ENCODE measurements around the gene PILRA. TPM values are rescaled to one million over a fixed set of nuclear protein-coding genes. Genes with fewer than 3 reads are reported as not detected.
"Not testable (repeated sequence)": the region's sequence is repeated elsewhere in the genome, so short reads cannot be mapped to it uniquely, and the experiment has no call there.

Gene PILRA
- total and polyA plus RNA-seq, 5 experiments from 2014 or later = 0.35 to 10.6 (median 0.63) TPM

DNA sequence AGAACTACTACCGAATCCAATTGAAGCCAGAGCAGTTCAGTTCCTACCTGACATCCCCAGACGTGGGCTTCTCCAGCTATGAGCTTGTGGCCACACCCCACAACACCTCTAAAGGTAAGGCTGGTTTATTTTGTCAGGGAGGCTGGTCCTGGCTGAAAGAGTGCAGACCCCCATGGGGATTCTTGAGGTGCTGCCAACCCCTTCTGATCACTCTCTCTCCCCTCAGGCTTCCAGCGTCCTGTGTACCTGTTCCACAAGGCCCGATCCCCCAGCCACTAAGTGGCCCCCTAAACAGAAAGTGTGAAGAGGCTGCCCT is 59.9 kb downstream of the PILRA start:
- Mint-ChIP-seq H3K4me3 (peak overlapping the region in 8 of 10 donors; percentile 0 to 94 (median 88)), H3K27ac (peak overlapping the region in 9 of 10 donors; percentile 24 to 95 (median 93)), H3K27me3 (peaks cover 0 to 11% (median 0%) of the 10 kb centered on the region in 5 donors), H3K4me1 (peaks cover 30 to 66% (median 60%) of the 10 kb centered on the region in 4 donors), H3K36me3 (peaks cover 5 to 41% (median 9%) of the 10 kb centered on the region in 3 donors), H3K9me3 (peaks cover 0 to 6% (median 0%) of the 10 kb centered on the region in 9 donors)
- ATAC-seq = no peak
- POLR2A ChIA-PET = no interaction called here
- DNase-seq = no peak

DNA sequence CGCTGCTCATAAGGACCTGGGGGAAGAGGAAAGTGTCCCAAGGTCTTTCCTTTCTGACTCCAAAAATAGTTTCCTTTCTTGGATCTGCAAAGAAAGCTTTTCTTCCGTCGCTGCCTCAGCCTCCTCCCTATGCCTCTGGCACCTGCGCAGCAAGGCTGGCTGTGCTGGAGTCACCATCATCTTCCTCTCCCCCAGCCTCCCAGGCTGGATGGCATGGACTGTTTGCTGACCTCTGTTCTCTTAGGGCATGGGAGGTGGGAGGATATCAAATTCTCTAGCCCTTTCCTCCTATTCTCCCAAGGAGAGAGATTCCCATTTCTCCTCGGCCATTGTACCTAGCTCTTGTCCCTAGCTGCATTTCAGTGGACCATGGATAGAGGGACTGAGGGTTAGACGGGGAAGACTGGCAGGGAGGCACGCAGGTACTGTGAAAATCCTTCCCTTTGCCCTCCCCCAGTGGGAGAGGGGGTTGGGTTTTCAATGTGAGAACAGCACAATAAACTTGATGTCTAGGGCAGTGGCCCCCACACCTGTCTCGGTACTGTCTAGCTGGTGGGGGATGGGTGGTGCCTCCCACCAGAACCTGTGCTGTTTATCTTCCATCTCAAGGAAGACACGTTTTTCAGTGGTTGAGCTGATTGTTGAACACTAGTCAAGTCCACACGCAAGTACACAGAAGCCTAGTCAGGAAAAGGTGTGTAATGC is 60.5 kb downstream of the PILRA start:
- Mint-ChIP-seq H3K4me1 (peaks cover 25 to 61% (median 58%) of the 10 kb centered on the region in 4 donors), H3K36me3 (peaks cover 5 to 41% (median 9%) of the 10 kb centered on the region in 3 donors), H3K27me3 (peaks cover 0 to 7% (median 0%) of the 10 kb centered on the region in 5 donors), H3K4me3 (peak overlapping the region; percentile 56 to 94 (median 88)), H3K9me3 (peaks cover 0 to 6% (median 0%) of the 10 kb centered on the region in 9 donors), H3K27ac (peak overlapping the region; percentile 80 to 95 (median 92))
- ATAC-seq = no peak
- POLR2A ChIA-PET = interaction anchor here (1.3 to 5.0 kb wide), 5 partner anchors 17 to 344 kb away, joined by 3 to 31 read pairs (median 8); partner anchors contain the start of genes COPS6, FBXO24, LRCH4 and TSC22D4
- DNase-seq = no peak

DNA sequence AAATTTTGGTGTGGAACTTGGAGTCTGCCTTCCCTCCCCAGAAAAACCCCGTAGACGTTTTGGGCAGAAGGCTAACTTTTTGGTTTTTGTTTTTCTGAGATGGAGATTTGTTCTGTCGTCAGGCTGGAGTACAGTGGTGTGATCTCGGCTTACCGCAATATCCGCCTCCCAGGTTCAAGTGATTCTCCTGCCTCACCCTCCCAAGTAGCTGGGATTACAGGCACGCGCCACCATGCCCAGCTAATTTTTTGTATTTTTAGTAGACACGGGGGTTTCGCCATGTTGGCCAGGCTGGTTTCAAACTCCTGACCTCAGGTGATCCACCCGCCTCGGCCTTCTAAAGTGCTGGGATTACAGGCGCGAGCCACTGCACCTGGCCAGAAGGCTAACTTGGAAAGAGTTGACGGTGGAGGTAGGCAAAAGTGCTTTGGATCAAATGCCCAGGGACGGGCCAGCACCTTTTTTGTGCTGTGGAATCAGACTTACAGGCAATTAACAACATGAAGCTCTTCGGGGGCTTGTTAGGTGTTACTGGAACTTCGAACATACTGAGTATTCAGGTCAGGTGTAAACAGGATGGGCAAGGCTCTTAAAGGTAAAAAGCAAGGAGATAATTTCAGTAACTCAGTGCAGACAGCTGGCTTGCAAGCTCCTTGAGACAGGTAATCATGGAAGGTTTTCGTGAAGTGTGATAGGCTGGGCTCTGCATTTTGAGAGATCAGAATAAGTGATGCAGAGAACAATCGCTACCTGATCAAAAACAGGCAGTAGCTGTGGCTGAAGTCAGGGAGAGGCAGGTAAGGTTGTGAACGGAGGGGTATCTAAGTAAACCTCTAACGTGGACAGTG is 61.2 kb downstream of the PILRA start:
- H3K36me3 Mint-ChIP-seq = peaks cover 4 to 38% (median 5%) of the 10 kb centered on the region in 3 donors
- POLR2A ChIA-PET = interaction anchor here (0.9 to 5.0 kb wide), 9 partner anchors 11 to 345 kb away, joined by 3 to 31 read pairs (median 4); partner anchors contain the start of genes COPS6, FBXO24, LRCH4 and MBLAC1
- H3K4me1 Mint-ChIP-seq = peaks cover 22 to 56% (median 54%) of the 10 kb centered on the region in 4 donors
- H3K27me3 Mint-ChIP-seq = peaks cover 0 to 2% (median 0%) of the 10 kb centered on the region in 5 donors
- peak overlapping the region; percentile 82 to 94 (median 89) for H3K4me3 Mint-ChIP-seq
- DNase-seq (peak in 1 of 10 donors; percentile 22), ATAC-seq (no peak)
- peaks cover 0 to 3% (median 0%) of the 10 kb centered on the region in 9 donors for H3K9me3 Mint-ChIP-seq
- peak overlapping the region; percentile 84 to 97 (median 93) for H3K27ac Mint-ChIP-seq

DNA sequence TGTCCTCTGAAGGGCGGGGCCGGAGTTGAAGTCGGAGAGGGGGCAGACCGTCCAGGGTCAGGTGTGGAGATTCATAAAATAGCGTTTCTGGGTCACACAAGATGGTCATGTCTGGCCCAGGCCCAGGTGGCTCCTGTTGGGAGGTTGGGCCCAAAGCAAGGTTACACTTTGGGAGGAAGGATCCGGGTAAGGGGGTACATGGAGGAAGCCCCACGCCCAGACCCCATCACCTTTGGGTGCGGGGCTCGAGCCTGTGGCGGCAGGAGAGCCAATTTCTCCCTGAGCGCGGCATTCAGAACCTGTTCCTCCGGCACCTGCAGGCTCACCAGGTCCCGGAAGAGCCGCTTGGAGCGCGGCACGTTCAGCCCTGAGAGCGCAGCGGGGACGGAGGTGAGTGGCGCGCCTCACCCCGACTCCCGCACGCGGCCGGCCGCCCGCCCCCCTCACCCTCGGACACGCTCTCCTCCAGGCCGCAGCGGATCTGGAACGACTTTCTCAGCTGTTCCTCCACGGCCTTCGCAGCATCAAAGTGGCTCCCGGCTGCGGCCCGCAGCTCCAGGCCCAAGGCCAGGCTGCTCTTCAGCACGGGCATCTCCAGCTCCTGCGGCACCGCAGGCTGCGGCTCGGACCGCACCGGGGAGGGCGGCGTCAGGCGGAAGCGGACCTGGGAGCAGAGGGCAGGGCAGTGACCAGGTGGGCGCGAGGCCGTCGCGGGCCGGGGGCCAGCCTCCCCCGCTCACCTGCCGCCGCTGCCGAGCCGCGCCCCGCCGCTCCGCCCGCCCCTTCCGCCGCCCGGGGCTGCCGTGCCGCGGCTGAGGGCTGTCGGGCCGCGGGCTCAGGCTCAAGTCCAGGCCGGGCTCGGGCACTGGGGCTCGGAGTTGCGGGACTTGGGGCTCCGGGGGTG is 62.4 kb downstream of the PILRA start:
- H3K4me1 Mint-ChIP-seq = peaks cover 18 to 50% (median 48%) of the 10 kb centered on the region in 4 donors
- DNase-seq (peak in 9 of 10 donors; percentile 25 to 69 (median 49)), ATAC-seq (peak; percentile 34 to 50)
- H3K27me3 Mint-ChIP-seq = no peaks in the 10 kb centered on the region
- peaks cover 2 to 35% (median 5%) of the 10 kb centered on the region in 3 donors for H3K36me3 Mint-ChIP-seq
- H3K27ac Mint-ChIP-seq = peak overlapping the region; percentile 84 to 98 (median 96)
- H3K4me3 Mint-ChIP-seq = peak overlapping the region; percentile 85 to 97 (median 94)
- peaks cover 0 to 2% (median 0%) of the 10 kb centered on the region in 9 donors for H3K9me3 Mint-ChIP-seq
- POLR2A ChIA-PET = interaction anchor here (0.5 to 5.0 kb wide), 26 partner anchors 7 to 811 kb away, joined by 3 to 57 read pairs (median 6); partner anchors contain the start of genes AGFG2, AP4M1, FBXO24 and LAMTOR4

DNA sequence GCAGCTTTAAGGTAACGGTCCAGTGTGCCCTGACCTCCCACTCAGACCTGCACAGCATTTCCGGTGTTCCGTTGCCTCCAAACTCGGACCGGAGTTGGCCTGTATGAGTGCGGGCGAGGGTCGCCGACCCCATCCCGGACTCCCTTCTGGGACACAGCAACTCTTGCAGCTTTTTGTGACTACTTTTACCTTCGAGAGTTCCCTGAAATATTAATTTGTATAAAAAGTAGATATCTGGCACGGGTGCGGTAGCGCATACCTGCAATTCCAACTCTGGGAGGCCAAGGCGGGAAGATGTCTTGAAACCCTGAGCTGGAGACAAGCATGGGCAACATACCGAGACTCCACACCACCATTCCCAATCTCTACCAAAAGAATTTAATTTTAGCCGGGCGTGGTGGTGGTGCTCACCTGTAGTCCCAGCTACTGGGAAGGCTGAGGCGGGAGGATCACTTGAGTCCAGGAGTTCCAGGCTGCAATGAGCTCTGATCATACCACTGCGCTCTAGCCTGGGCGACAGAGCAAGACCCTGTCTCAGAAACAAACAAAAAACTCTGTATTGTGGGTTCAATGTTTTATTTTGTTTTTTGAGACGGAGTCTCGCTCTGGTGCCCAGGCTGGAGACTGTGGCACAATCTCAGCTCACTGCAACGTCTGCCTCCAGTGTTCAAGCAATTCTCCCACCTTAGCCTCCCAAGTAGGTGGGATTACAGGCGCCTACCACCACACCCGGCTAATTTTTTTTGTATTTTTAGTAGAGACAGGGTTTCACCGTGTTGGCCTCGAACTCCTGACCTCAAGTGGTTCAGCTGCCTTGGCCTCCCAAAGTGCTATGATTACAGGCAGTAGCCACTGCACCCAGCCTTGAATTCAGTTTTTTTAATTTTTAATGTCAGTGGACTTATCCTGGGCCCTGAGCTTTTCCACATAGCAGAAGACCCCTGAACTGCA is 64.1 kb downstream of the PILRA start:
- Mint-ChIP-seq H3K9me3 (peaks cover 0 to 2% (median 0%) of the 10 kb centered on the region in 9 donors), H3K27me3 (no peaks in the 10 kb centered on the region), H3K4me1 (peaks cover 11 to 35% (median 31%) of the 10 kb centered on the region in 4 donors), H3K27ac (peak overlapping the region in 8 of 10 donors; percentile 7 to 98 (median 76)), H3K36me3 (peaks cover 2 to 28% (median 5%) of the 10 kb centered on the region in 3 donors), H3K4me3 (peak overlapping the region in 9 of 10 donors; percentile 7 to 97 (median 91))
- DNase-seq = no peak
- ATAC-seq = no peak
- POLR2A ChIA-PET = interaction anchor here (0.6 to 5.0 kb wide), 24 partner anchors 8 to 813 kb away, joined by 3 to 57 read pairs (median 6); partner anchors contain the start of genes AGFG2, AP4M1, FBXO24 and LRCH4

DNA sequence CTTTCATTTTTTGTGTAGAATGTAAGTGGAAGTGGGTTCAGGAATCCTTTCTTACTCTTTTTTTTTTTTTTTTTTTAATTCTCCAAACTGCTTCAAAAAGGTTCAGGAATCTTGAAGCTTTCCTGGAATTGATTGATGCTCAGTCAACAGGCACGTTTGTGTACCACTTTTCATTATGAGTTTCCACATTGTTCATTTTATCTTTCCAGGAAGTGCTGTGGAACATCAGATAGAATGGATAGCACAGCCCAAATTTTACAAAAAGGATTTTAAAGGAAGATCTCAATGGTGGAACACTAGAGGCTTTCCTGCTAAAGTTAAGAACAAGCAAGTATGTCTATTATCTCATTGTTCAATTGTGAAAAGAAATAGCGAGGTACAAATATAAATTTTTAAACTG is 64.9 kb downstream of the PILRA start:
- peak overlapping the region in 3 of 10 donors; percentile 24 to 63 (median 36) for H3K27ac Mint-ChIP-seq
- no peak for DNase-seq
- ATAC-seq = no peak
- H3K36me3 Mint-ChIP-seq = peaks cover 2 to 20% (median 5%) of the 10 kb centered on the region in 3 donors
- POLR2A ChIA-PET = interaction anchor here (2.9 to 5.0 kb wide), 4 partner anchors 9 to 40 kb away, joined by 22 to 57 read pairs (median 30); partner anchors contain the start of genes MEPCE, TSC22D4 and ZCWPW1
- peak overlapping the region in 3 of 10 donors; percentile 24 to 34 (median 29) for H3K4me3 Mint-ChIP-seq
- peaks cover 10 to 27% (median 26%) of the 10 kb centered on the region in 4 donors for H3K4me1 Mint-ChIP-seq
- peaks cover 0 to 2% (median 0%) of the 10 kb centered on the region in 9 donors for H3K9me3 Mint-ChIP-seq
- no peaks in the 10 kb centered on the region for H3K27me3 Mint-ChIP-seq

DNA sequence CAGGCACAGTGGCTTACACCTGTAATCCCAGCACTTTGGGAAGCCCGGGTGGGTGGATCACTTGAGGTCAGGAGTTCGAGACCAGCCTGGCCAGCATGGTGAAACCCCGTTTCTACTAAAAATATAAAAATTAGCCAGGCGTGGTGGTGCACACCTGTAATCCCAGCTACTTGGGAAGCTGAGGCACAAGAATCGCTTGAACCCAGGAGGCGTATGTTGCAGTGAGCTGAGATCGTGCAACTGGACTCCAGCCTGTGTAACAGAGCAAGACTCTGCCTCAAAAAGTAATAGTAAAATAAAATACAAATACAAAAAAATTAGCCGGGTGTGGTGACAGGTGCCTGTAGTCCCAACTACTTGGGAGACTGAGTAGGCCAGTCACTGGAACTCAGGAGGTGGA is 65.4 kb downstream of the PILRA start:
- ATAC-seq, H3K9me3 Mint-ChIP-seq, H3K27me3 Mint-ChIP-seq, DNase-seq, H3K4me3 Mint-ChIP-seq: not testable (repeated sequence)
- Mint-ChIP-seq H3K36me3 (peaks cover 2 to 15% (median 5%) of the 10 kb centered on the region in 3 donors), H3K4me1 (peaks cover 9 to 22% (median 21%) of the 10 kb centered on the region in 4 donors), H3K27ac (peak overlapping the region in 1 of 10 donors; percentile 33)
- POLR2A ChIA-PET = interaction anchor here (0.6 to 5.0 kb wide), 3 partner anchors 10 to 239 kb away, joined by 4 to 57 read pairs (median 30); partner anchors contain the start of genes MEPCE and ZCWPW1

DNA sequence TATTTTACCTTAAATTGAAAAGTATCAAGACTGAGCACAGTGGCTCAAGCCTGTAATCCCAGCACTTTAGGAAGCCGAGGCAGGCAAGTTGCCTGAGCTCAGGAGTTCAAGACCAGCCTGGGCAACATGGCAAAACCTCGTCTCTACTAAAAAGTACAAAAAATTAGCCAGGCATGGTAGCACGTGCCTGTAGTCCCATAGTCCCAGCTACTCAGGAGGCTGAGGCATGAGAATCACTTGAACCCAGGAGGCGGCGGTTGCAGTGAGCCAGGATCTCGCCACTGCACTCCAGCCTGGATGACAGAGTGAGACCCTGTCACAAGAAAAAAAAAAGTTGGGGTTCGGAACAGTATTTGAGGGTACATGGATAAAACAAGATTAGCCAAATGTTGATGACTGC is 66.0 kb downstream of the PILRA start:
- not testable (repeated sequence) for H3K27ac Mint-ChIP-seq, H3K36me3 Mint-ChIP-seq, DNase-seq, ATAC-seq, H3K9me3 Mint-ChIP-seq, H3K27me3 Mint-ChIP-seq, H3K4me3 Mint-ChIP-seq
- POLR2A ChIA-PET = interaction anchor here (0.6 to 4.3 kb wide), 2 partner anchors 10 to 240 kb away, joined by 4 to 57 read pairs; partner anchors contain the start of genes MEPCE and ZCWPW1
- peaks cover 8 to 18% (median 17%) of the 10 kb centered on the region in 4 donors for H3K4me1 Mint-ChIP-seq

DNA sequence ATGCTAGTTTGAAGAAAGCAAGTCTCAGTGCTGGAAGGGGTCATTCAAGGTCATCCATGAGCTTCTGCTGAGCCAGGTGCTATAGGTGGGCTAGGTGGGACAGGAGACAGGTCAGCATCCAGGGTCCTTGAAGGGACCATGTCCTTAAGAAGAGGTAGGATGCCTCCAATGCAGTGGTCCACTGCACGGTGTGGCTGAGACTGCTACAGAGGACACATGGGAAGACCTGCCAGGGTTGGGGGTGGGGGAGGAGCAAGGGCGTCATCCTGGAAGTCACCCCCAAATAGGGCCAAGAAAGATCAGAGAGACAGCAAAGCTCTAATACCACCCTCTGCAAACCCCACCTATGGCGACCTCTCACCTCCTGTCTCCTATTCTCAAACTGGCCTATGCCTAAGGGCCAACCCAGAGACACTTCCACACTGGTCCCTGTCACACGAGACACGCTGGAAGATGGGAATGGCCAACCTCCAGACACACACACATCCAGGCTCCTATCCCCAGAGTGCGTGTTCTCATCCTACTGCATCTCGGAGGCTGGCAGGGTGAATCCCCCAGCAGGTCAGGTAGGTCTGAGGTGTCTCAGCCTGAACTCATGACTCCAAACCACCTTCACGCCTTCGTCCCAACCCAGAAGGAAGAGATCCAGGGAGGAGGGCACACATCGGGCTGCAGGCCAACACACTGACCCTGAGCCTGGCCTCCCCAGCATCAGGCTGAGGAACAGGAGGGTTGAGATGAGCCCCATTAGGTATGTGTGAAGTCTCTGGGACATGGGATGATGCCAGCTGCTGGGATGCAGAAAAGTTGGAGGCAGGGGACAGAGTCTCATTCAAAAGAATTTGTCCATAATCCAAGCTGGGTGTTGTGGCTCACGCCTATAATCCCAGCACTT is 68.6 kb downstream of the PILRA start:
- peak overlapping the region in 2 of 10 donors; percentile 19 to 82 for H3K27ac Mint-ChIP-seq
- H3K4me3 Mint-ChIP-seq = no peak overlapping the region
- no peak for DNase-seq
- H3K36me3 Mint-ChIP-seq = no peaks in the 10 kb centered on the region
- no peaks in the 10 kb centered on the region for H3K27me3 Mint-ChIP-seq
- no peaks in the 10 kb centered on the region for H3K9me3 Mint-ChIP-seq
- peaks cover 8 to 13% (median 12%) of the 10 kb centered on the region in 4 donors for H3K4me1 Mint-ChIP-seq
- POLR2A ChIA-PET = interaction anchor here (0.6 to 5.0 kb wide), 4 partner anchors 8 to 13 kb away, joined by 4 to 35 read pairs (median 6); partner anchors contain the start of genes MEPCE and ZCWPW1
- no peak for ATAC-seq
